Superior temporal gyrus (tissue), 1 donor: ENCODE data around the gene THYN1.
"Not testable (repeated sequence)": the region's sequence is repeated elsewhere in the genome, so short reads cannot be mapped to it uniquely, and the experiment has no call there.

Experiments used
- DNase-seq: peaks from one replicate; pipeline ENCODE4 v3.0.0-alpha.2; 2016; ENCODE audit errors: extremely low spot score

Gene THYN1

DNA sequence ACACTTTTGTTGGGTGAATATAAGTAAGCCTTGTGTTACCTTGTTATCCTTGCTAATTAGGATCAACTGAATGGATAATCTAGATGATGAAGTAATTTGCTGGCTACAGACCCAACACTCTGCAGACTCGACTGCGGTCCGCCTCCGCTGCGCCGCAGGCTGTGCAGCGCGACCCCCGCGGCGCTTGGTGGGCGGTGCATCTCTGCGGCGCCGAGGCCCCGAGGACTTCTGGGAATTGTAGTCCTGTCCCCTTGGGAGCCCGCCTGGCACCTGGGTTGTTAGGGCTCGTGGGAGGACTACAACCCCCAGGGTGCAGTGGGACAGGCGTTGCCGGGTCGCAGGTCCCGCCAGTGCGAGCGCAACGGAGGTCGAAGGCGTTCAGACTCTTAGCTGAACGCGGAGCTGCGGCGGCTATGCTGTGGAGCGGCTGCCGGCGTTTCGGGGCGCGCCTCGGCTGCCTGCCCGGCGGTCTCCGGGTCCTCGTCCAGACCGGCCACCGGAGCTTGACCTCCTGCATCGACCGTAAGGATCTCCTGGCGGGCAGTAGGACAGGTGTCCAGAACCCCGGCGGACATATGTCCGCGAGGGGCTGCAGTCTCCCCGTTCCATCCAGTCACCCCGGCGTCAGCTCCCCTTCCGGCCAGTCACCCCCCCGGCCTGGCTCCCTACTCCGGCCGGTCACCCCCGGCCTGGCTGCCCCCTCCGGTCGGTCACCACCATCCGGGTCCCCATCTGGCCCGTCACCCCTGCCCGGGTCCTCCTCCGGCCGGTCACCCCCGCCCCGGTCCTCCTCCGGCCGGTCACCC is at the start of gene THYN1, which contains the start of gene ACAD8:
Gene THYN1 (minus strand): TSS at position 165 of the 806 bp plus-strand sequence. CDS start 470 bp downstream, outside the sequence.
Gene ACAD8 (plus strand): TSS at position 381 of the 806 bp plus-strand sequence. CDS start 33 bp downstream, at position 414.
- peak; percentile 99 for DNase-seq

DNA sequence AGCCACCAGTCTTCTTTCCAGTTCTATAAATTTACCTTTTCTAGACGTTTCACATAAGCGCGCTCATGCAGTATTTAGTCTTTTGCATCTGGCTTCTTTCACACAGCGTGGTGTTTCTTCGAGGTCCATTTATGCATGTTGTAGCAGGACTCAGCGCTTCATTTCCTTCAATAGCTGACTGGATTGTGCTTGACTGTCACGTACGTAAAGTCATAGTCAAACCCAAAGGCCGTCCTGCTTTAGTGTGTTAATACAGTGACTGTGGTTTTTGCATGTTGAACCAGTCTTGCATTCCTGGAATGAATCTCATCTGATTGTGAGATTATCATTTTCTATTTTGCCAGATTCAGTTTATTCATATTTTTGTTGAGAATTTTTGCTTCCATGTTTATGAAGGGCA is 41.5 kb upstream of the THYN1 start:
- no peak for DNase-seq

DNA sequence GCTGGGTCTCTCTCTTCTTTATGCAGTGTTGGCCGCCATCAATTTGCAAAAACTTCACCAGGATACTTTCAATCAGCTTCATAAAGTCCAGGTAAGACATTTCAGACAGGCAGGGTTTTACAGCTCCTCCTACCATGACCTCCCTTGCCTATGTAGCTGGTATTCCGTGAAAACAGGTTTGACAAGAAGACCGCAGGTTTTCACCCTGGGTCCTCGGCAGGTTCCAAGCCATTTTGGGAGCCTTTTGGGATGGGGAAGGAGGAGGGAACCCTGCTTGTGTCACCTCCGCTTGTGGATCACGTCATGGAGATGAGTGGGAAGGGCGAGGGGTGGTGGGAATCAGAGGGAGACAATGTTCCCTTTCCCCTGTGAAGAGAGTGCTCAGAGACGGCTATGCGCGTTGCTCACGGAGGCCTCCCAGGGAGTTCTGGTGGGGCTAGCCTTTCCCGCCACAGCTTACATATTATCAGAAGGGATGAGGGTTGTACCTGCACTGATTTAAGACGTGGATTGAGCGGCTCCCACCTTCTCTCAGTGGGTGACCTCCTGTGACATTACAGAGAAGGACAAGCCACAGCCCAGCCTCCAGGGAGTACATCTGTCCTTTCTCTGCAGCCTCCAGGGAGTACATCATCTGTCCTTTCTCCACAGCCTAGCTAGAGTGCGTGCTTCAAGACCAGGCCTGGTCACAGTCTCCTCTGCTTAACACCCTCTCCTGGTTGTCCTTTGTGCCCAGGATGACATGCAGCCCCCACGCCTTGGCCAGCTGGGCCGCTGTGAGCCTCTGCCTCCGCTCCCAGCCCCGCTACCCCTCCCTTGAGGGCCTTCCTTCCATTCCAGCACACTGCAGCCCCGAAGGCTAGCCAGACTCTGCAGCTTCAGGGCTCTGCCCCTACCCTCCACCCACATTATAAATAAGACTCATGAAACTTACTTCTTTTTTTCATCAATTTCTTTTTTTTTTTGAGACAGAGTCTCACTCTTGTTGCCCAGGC is 40.3 kb upstream of the THYN1 start:
- no peak for DNase-seq

- DNase-seq = no peak
Measured at GRCh38 chr11:134292661-134293060, 39.5 kb upstream of the THYN1 start.

DNA sequence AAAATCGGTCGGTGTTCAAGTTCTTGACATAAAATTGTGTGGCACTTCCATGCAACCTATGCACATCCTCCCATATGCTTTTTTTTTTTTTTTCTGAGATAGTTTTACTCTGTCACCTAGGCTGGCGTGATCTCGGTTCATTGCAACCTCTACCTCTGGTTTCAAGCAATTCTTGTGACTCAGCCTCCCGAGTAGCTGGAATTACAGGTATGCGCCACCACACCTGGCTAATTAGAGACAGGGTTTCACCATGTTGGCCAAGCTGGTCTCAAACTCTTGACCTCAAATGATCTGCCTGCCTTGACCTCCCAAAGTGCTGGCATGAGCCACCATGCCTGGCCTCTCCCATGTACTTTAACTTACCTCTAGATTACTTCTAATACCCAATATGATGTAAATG is 38.0 kb upstream of the THYN1 start:
- DNase-seq = no peak

- DNase-seq = no peak
Measured at GRCh38 chr11:134290646-134291045, 37.5 kb upstream of the THYN1 start.

DNA sequence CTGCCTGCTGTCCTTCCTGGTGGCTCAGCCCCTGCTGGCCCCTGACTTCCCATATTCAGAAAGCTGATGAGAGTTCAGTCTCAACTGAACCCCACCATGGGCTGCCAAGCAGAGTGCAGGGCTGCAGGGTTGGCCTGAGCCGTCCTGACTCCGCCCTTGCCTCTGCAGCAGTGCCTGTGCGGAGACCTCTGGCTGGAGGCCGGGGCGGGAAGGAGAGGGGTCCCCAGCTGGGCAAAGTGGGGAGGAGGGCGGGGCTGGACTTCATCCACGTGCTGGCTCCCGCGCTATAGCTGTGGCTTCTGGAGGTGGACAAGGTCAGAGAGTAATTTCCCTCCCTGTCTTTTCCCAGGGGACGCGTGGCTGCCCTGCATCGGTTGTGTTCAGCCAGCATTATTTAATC is 36.6 kb upstream of the THYN1 start:
- DNase-seq = no peak

- DNase-seq = no peak
Measured at GRCh38 chr11:134289167-134289566, 36.0 kb upstream of the THYN1 start.

DNA sequence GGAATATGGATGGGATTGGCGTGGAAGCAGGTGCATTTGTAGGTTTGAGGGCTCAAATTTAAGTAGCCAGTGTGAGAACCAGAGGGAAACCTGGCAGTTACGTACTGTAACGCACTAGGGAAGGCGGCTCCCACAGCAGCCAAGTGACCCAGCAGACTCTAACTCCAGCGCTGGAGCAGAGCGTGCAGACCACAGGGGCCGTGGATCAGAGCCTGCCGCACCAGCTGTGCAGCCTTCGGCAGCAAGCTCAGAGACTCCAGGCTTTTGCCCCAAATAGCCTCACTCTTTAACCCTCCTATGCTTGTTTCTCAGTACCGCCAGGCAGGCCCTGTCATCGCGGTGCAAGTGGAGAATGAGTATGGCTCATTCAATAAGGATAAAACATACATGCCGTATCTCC is 35.3 kb upstream of the THYN1 start:
- no peak for DNase-seq

- no peak for DNase-seq
Measured at GRCh38 chr11:134287561-134287960, 34.4 kb upstream of the THYN1 start.

- DNase-seq = not testable (repeated sequence)
Measured at GRCh38 chr11:134284349-134284748, 31.2 kb upstream of the THYN1 start.

DNA sequence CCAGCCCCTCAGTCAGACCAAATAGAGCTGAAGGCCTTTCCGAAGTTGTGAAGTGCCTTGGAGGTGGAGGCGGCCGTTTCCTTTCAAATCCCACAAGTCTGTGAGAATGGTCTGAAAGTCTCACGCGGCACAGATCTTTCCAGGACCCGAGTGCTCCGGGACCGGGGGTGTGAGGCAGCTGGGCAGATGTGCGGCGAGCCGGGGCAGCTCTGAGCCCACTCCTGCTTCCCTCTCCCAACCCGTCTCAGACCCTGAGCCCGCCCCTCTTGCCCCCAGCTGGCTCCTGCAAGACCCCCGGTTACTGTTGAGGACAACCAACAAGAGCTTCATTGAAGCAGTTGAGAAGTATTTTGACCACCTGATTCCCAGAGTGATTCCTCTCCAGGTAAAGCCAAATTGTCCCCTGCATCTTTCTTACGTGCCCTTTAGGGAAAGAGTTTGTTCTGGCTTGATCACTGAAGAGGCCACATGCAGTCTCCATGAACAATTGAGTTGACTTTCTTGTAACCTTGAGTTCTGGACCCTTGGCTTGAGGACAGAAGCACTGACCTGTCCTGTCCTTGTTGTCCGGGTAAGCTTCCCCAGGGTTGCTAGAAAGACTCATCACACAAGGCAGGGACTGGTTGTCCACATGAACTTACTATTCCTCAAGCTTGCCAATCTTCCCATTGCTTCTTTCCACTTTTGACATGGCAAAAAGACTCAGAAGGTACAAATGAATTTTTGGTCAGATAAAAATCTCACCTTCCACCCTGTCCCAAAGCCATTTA is 30.5 kb upstream of the THYN1 start:
- DNase-seq = no peak

GRCh38 chr11:134282121-134283045 is 29.2 kb upstream of the THYN1 start:
- DNase-seq = no peak

GRCh38 chr11:134281635-134282034 is 28.5 kb upstream of the THYN1 start:
- not testable (repeated sequence) for DNase-seq

DNA sequence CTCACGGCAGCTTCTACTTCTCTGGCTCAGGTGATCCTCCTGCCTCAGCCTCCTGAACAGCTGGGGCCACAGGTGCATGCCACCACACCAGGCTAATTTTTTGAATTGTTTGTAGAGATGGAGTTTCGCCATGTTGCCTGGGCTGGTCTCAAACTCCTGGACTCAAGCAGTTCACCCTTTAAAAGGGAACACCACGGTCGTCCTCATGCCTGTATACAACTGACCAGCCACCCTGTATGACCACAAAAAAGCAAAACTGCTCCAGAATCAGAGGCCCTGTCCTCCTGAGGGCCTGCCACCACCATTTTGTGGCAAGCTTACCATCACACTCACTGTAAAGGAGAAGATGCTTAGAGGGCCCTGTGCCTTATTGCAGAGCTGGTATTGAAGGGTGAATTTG is 25.2 kb upstream of the THYN1 start:
- no peak for DNase-seq

GRCh38 chr11:134277183-134278001 is 24.2 kb upstream of the THYN1 start:
- peak; percentile 20 for DNase-seq

DNA sequence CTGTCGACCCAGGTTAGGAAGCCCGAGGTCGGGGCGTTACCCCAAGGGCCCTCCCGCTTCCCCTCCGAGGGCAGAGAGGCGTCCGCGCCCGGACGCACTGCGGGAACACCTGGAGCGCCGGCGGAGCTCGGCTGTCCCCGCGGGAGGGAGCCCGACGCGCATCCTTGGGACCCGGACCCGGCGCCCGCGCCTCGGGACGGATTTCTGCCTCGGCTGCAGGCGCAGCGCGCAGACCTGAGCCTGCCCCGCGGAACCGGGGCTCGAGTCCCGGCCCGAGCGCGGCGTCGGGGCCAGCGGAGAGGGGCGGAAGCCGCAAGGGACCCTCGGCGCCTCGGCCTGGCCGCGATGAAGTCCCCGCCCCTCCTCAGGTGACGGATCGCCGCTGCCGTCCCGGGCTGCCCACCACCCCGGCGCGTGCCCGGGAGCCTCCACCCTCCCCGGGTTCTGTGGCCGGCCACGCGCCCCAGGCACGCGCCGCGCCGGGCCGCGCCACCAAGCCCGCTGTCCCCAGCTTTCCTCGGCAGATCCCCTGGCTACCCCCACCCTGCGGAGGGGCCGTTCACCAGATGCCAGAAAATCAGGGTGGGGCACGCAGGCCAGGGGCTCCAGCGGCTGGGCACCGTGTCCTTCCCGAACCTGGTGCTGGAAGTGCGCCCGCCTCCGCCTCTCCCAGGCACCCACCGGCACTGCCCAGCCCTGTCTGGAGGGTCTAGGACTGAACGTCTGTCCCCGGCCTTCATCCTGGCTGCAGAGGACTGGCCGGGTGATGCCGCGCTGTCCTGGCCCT is 23.4 kb upstream of the THYN1 start:
- DNase-seq = no peak

DNA sequence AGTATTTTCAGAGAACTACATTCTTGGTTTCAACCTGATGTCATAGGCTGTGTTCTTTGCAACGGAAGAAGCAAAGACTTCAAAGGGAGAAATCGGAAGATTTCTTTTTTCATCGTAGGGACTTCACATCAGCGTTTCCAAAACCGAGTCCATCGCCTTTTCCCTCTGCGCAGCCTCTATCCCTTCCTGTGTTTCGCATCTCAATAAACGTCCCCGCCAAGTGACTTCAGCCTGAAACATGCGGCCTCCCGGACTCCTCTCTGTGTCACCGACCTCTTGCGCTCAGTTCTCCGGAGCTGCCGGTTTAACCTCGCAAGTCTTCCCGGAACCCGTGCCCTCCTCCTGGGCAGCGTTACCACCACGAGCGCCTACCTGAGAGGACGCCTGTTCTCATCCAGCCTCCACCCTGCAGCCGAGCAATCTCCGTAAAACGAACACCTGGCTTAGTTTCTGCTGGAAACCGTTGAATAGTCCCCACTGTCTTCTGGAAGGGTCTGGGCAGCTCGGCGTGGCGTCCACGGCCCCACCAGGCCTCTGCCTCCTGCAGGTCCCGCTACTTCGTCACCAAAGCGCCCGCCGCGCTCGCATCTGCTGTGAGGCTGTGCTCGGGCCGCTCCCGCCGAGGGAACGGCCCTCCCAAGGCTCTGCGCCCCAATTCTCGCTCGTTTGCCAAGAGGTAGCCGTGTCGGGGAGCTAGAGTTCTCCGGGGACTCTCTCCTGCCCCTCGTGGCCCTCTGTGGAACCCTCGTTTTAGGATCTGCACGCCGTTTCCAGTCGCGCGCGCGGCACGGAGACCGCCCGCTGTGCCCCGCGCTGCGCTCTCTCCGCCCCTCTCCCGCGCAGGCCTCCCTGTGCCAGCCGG is 22.6 kb upstream of the THYN1 start, which contains the start of gene GLB1L3:
Gene GLB1L3 (plus strand): TSS at position 846 of the 862 bp plus-strand sequence. CDS start 362 bp downstream, outside the sequence.
- peak; percentile 55 for DNase-seq
